ENCODE measurements around the gene HPGDS.

Gene HPGDS

DNA sequence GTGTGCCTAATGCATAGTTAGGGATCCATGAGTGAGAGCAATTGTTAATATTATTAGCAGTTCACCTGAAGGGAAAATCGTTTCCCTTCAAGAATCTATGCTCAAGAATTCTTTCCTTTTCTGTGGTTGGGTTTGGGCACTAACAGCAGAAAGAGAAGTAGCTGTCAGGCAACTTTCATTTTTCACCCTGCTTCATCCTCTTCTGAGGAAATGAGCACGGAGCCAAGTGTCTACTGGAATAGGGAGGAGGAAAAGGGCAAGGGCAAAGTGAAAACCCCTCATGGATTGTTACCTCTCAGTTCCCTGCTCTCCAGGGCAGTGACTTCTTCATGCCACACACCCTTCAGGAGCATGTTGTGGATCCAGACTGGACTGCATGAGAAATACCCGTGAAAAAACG is 2.6 kb upstream of the HPGDS start:
- TF ChIP-seq, protein P1, sequence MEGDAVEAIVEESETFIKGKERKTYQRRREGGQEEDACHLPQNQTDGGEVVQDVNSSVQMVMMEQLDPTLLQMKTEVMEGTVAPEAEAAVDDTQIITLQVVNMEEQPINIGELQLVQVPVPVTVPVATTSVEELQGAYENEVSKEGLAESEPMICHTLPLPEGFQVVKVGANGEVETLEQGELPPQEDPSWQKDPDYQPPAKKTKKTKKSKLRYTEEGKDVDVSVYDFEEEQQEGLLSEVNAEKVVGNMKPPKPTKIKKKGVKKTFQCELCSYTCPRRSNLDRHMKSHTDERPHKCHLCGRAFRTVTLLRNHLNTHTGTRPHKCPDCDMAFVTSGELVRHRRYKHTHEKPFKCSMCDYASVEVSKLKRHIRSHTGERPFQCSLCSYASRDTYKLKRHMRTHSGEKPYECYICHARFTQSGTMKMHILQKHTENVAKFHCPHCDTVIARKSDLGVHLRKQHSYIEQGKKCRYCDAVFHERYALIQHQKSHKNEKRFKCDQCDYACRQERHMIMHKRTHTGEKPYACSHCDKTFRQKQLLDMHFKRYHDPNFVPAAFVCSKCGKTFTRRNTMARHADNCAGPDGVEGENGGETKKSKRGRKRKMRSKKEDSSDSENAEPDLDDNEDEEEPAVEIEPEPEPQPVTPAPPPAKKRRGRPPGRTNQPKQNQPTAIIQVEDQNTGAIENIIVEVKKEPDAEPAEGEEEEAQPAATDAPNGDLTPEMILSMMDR (IDR thresholded peaks at IDR 0.05), result no peak

DNA sequence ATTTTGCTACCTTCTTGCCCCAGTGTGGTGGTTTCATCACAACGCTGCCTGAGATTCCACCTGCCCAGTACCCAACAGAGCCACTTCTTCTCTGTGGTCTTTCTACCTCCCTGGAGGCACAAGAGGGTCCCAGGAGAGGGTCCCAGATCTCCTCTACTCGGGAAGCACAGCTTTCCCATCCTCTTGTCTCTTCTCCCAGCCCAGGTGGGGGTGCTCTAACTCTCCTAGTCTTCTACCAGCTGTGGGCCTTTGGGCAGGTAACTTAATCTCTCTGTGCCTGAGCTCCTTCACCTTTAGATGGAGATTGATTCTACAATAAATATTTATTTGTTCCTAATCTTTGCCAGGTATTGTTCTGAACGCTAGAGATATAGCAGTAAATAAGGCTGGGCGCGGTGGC is 1.8 kb upstream of the HPGDS start:
- TF ChIP-seq, protein P1 (IDR thresholded peaks at IDR 0.05), result no peak

DNA sequence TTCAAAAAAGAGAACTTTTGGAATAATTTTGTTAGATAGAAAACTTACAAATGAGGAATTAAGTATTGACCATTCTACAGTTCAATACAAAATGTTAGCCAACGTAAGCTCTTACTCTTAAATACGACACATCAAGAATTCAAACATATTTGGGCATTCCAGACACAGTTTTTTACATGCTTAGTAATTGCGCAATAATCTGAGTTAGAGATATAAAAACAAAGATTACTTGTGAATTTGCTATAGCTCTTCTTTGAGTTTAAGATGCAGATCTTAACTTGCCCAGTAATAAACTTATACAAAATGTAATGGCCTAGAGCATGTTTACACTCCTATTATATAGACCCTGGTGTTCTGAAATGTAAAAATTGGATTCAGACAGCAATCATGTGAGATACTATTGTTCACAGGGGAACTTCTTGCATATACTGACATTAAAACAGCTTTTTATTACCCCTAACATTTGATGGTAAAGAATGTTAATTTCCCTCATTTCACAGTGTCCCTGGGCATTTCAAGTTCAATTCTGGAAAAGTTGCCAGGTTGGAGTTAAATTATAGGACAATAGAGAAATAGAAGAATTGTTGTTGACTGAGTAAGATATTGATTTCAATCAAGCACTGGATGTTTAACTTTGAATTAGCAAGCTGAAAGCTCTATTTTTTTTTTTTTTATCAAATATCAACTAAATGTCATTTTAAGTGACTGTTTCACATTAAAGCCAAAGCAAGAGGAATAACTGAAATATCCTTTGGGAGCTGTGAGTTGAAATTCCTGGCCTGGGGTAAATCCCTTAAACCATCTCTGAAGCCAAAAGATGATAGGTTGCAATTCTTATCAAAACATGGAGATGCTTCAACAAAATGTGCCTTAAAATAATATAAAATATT is 910 bp downstream of the HPGDS start:
- TF ChIP-seq, protein P1 (IDR thresholded peaks at IDR 0.05), result no peak

DNA sequence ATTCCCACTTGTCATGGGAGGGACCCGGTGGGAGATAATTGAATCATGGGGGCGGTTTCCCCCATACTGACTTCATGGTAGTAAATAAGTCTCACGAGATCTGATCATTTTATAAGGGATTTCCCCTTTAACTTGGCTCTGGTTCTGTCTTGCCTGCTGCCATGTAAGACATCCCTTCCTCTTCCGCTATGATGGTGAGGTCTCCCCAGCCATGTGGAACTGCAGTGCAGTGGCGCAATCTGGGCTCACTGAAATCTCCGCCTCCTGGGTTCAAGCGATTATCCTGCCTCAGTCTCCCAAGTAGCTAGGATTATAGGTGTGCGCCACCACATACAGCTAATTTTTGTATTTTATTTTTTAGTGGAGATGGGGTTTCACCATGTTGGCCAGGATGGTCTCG is 2.9 kb downstream of the HPGDS start:
- TF ChIP-seq, protein P1 (IDR thresholded peaks at IDR 0.05), result no peak

DNA sequence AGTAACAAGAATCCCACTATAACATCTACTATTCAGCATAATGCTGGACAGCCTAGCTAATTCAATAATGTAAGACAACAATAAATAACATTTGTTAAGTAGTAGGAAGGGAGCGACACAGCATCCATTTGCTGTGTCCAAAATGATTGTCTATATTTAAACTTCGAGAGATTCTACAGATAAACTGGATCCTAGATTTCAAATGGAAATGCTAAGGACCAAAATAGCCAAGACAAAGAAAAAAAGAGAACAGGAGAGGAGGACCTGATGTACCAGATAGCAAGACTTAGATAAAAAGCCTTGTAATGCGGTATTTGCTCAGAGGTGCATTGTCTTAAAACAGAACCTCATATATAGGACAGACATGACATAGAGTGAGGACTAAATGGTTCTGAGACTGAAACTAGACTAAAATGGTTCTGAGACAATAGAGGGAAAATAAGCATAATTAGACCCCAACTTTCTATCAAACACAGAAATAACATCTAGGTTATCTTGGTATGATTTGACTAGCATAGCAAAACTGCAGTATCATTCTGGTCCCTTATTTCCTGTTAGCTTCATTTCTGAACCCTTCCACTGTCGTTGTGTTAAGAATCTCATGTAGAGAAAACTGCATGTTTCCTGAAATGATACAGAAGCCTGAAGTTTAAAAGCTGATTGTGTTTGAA is 3.8 kb downstream of the HPGDS start:
- TF ChIP-seq, protein P1 (IDR thresholded peaks at IDR 0.05), result no peak

DNA sequence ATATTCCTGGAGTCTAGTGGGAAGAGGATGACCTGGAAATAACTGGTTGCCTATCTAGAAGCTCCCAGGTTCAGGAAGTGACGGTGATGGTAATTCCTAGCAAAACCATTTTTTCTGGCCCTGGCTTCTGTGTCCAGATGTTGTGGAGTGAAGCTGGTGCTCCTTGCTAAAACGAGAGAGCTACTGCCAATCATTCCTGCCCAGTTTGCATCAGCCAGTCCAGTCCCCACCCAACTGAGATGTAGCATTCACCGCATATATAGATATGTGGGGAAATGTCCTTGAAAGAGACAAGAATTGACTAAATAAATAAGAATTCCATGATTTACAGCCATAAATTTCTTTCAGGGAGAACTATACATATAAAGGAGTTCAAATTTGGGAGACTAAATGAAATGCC is 6.3 kb downstream of the HPGDS start:
- TF ChIP-seq, protein P1 (IDR thresholded peaks at IDR 0.05), result no peak

DNA sequence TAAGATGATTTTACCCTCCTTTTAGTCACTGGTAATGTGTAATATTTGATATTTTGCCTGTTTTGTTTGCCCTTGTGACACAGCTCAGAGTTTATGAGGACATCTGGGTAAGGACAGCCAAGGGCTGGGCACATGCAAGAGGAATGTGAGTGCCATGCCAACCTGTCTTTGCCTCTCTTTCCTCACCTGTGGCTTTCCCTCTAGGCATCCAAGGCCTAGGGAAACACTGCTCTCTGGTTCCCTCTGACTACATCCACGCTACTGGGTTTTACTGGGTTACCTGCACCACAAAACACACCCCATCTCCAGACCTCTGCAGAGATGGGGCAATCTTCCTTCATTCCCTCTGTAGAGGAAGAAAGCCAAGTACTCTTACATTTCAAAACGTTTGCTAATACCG is 7.7 kb downstream of the HPGDS start:
- TF ChIP-seq, protein P1 (IDR thresholded peaks at IDR 0.05), result no peak

Data from LNCAP (cell line).